Measurements from ENCODE around the gene LGALS3BP. TPM values are rescaled to one million over a fixed set of nuclear protein-coding genes. Genes with fewer than 3 reads are reported as not detected.
A peak's percentile ranks its signal among the peaks of the same experiment; 100 is the strongest.

LGALS3BP gene
- total and polyA plus RNA-seq, 2 of the 13 experiments (the other 11 are each of a cell fraction or from before 2014, with no cell fraction given) = 137 to 332 TPM

- no peak for TF ChIP-seq SKI (IDR thresholded peaks at IDR 0.05; ENCODE audit: partially characterized antibody)
- peak; percentile 97 for TF ChIP-seq ZC3H4 (CRISPR knock-in tag; IDR thresholded peaks at IDR 0.05; ENCODE audit: borderline replicate concordance)
- TF ChIP-seq ZNF572 (CRISPR knock-in tag; IDR thresholded peaks at IDR 0.05) = peak; percentile 60
- TF ChIP-seq REXO4 (CRISPR knock-in tag; IDR thresholded peaks at IDR 0.05; ENCODE audit: borderline replicate concordance) = no peak
- TF ChIP-seq MTA1 (CRISPR knock-in tag; IDR thresholded peaks at IDR 0.05; ENCODE audit: borderline replicate concordance) = no peak
- 0 out of 2 replicates have a peak, but pooled peaks have one; percentile 43 for TF ChIP-seq REPIN1 (CRISPR knock-in tag; IDR thresholded peaks at IDR 0.05; ENCODE audit: borderline replicate concordance, low read depth)
- peak; percentile 87 for TF ChIP-seq ESRRA (CRISPR knock-in tag; IDR thresholded peaks at IDR 0.05; ENCODE audit: low read depth)
- no peak for TF ChIP-seq ZNF333 (CRISPR knock-in tag; IDR thresholded peaks at IDR 0.05; ENCODE audit: borderline replicate concordance)
- peak; percentile 9; the same call in 1 of the 2 replicates for TF ChIP-seq KDM6A (CRISPR knock-in tag; IDR thresholded peaks at IDR 0.05; ENCODE audit: low read depth)
- no peak for TF ChIP-seq DBP (CRISPR knock-in tag; IDR thresholded peaks at IDR 0.05; ENCODE audit: not compliant biosample characterization)
- TF ChIP-seq ATM (IDR thresholded peaks at IDR 0.05; ENCODE audit: borderline replicate concordance) = no peak
- no peak; the same call in 1 of the 2 replicates for TF ChIP-seq ETS1 (CRISPR knock-in tag; IDR thresholded peaks at IDR 0.05)
- peak; percentile 79; the same call in 1 of the 2 replicates for TF ChIP-seq RXRA (CRISPR knock-in tag; IDR thresholded peaks at IDR 0.05)
- TF ChIP-seq CBX1 (IDR thresholded peaks at IDR 0.05; ENCODE audit: low read depth) = peak; percentile 28
- TF ChIP-seq GABPB1 (CRISPR knock-in tag; IDR thresholded peaks at IDR 0.05) = peak; percentile 41
- no peak for TF ChIP-seq YY1 (IDR thresholded peaks at IDR 0.05; ENCODE audit: insufficient read depth, insufficient replicate concordance, low read depth, low read length)
- no peak; the same call in 1 of the 2 replicates for TF ChIP-seq SMYD3 (CRISPR knock-in tag; IDR thresholded peaks at IDR 0.05)
- no peak for TF ChIP-seq ZNF562 (CRISPR knock-in tag; IDR thresholded peaks at IDR 0.05; ENCODE audit: borderline replicate concordance)
- TF ChIP-seq ZNF564 (CRISPR knock-in tag; IDR thresholded peaks at IDR 0.05) = no peak
- TF ChIP-seq KLF11 (CRISPR knock-in tag; IDR thresholded peaks at IDR 0.05) = peak; percentile 93
- no peak; the same call in 1 of the 2 replicates for TF ChIP-seq SAFB2 (CRISPR knock-in tag; IDR thresholded peaks at IDR 0.05; ENCODE audit: borderline replicate concordance, low read depth)
- TF ChIP-seq YEATS4 (CRISPR knock-in tag; IDR thresholded peaks at IDR 0.05; ENCODE audit: borderline replicate concordance) = no peak
- TF ChIP-seq FOXO1 (CRISPR knock-in tag; IDR thresholded peaks at IDR 0.05) = peak; percentile 40; the same call in 1 of the 2 replicates
- no peak for TF ChIP-seq JUND (CRISPR knock-in tag; IDR thresholded peaks at IDR 0.05)
- TF ChIP-seq JARID2 (CRISPR knock-in tag; IDR thresholded peaks at IDR 0.05; ENCODE audit: insufficient replicate concordance) = no peak
- peak; percentile 74; the same call in 1 of the 2 replicates for TF ChIP-seq MXD1 (CRISPR knock-in tag; IDR thresholded peaks at IDR 0.05)
- TF ChIP-seq ZNF576 (CRISPR knock-in tag; IDR thresholded peaks at IDR 0.05) = no peak
- TF ChIP-seq MXD3 (CRISPR knock-in tag; IDR thresholded peaks at IDR 0.05) = peak; percentile 57; the same call in 1 of the 2 replicates
Measured at GRCh38 chr17:79027274-79027924, 47.7 kb upstream of the LGALS3BP start (continued).

Data from HepG2 (cell line).